ENCODE measurements around the gene PRLH.
A peak's percentile ranks its signal among the peaks of the same experiment; 100 is the strongest.

The PRLH gene

GRCh38 chr2:237540223-237540775 lies 26.1 kb upstream of the PRLH start:
- DNase-seq = no peak

GRCh38 chr2:237540823-237541222 lies 25.6 kb upstream of the PRLH start:
- no peak for DNase-seq

- DNase-seq = no peak
Observed at GRCh38 chr2:237541243-237541642, 25.1 kb upstream of the PRLH start.

GRCh38 chr2:237542001-237542704 lies 24.2 kb upstream of the PRLH start:
- no peak for DNase-seq

GRCh38 chr2:237546040-237546875 lies 20.1 kb upstream of the PRLH start:
- DNase-seq = no peak

- no peak for DNase-seq
Observed at GRCh38 chr2:237546876-237547395, 19.4 kb upstream of the PRLH start.

- DNase-seq = no peak
Observed at GRCh38 chr2:237547841-237548416, 18.4 kb upstream of the PRLH start.

- no peak for DNase-seq
Observed at GRCh38 chr2:237549216-237549615, 17.2 kb upstream of the PRLH start.

- no peak for DNase-seq
Observed at GRCh38 chr2:237549643-237550415, 16.5 kb upstream of the PRLH start.

- no peak for DNase-seq
Observed at GRCh38 chr2:237551071-237551574, 15.3 kb upstream of the PRLH start.

GRCh38 chr2:237552908-237553307 lies 13.5 kb upstream of the PRLH start:
- DNase-seq = no peak

GRCh38 chr2:237553948-237554347 lies 12.4 kb upstream of the PRLH start:
- no peak for DNase-seq

- no peak for DNase-seq
Observed at GRCh38 chr2:237555560-237555959, 10.8 kb upstream of the PRLH start.

- peak in 1 of 5 donors; percentile 61 for DNase-seq
Observed at GRCh38 chr2:237556773-237557632, 9.4 kb upstream of the PRLH start.

GRCh38 chr2:237557633-237558015 lies 8.8 kb upstream of the PRLH start:
- DNase-seq = no peak

- DNase-seq = no peak
Observed at GRCh38 chr2:237558961-237559641, 7.3 kb upstream of the PRLH start.

- DNase-seq = no peak
Observed at GRCh38 chr2:237561221-237561620, 5.2 kb upstream of the PRLH start.

- DNase-seq = no peak
Observed at GRCh38 chr2:237563816-237564215, 2.6 kb upstream of the PRLH start.

GRCh38 chr2:237564526-237565131 lies 1.7 kb upstream of the PRLH start:
- no peak for DNase-seq

- DNase-seq = no peak
Observed at GRCh38 chr2:237565974-237566373, 400 bp upstream of the PRLH start.
